Peyer's patch (tissue), 4 donors: ENCODE data around the gene HSD3B2. TPM values are rescaled to one million over a fixed set of nuclear protein-coding genes. Genes with fewer than 3 reads are reported as not detected.

Source experiments
- DNase-seq, 3 donors: peaks; one replicate each; pipeline ENCODE4 v3.0.0-alpha.2; 2017 to 2019
- H3K27ac ChIP-seq, 4 donors: fragments of 200-600 bp; sonication (generic); one replicate each; pipeline ENCODE4 v1.5.1; 2016 to 2019
- H3K27me3 ChIP-seq, 2 donors: fragments of 200-600 bp; sonication (generic); one replicate each; pipeline ENCODE4 v1.5.1; 2019
- H3K36me3 ChIP-seq, 3 donors: fragments of 200-600 bp; sonication (generic); one replicate each; pipeline ENCODE4 v1.5.1; 2016 to 2019
- H3K4me1 ChIP-seq, 4 donors: fragments of 200-600 bp; sonication (generic); one replicate each; pipeline ENCODE4 v1.5.1; 2016 to 2019
- H3K4me3 ChIP-seq, 4 donors: fragments of 200-600 bp; sonication (generic); 1 replicate in 3 of 4; 2 replicates in 1 of 4; pipeline ENCODE4 v1.5.1; 2016 to 2019; ENCODE audit warnings: mild to moderate bottlenecking in 1 of 4
- H3K9me3 ChIP-seq, 4 donors: fragments of 200-600 bp; sonication (generic); one replicate each; pipeline ENCODE4 v1.5.1; 2016 to 2019; ENCODE audit warnings: mild to moderate bottlenecking in 1 of 4
- CTCF ChIP-seq, 6 experiments: fragments of 450-650 bp in 4 of 6; fragments of 200-600 bp in 2 of 6; sonication (generic) in 1 of 6; IDR thresholded peaks; one replicate each; pipeline ENCODE4 v1.5.1; 2017 to 2019; ENCODE audit warnings: antibody characterized with exemption in 6 of 6, mild to moderate bottlenecking in 3 of 6, moderate library complexity in 1 of 6
- POLR2A ChIP-seq, 2 donors: fragments of 450-650 bp; IDR thresholded peaks; one replicate each; pipeline ENCODE4 v1.5.1; 2017; ENCODE audit warnings: antibody characterized with exemption in 2 of 2, mild to moderate bottlenecking in 2 of 2, moderate library complexity in 2 of 2
- total RNA-seq, 4 donors: library from RNA; depleted of rRNA; stranded (reverse); fragments of >200 nt; gene quantifications; one replicate each; pipeline ENCODE4 v1.1.0, GENCODE V29; 2016

Gene HSD3B2
- total RNA-seq, 4 donors from 2014 or later, result 14.9 to 132 (median 126) TPM; not detected in 1

GRCh38 chr1:119379117-119379516 lies 35.8 kb upstream of the HSD3B2 start:
- TF ChIP-seq CTCF (IDR thresholded peaks at IDR 0.05) (no peak), POLR2A (IDR thresholded peaks at IDR 0.05) (no peak)
- Histone ChIP-seq H3K9me3 (no peaks in the 10 kb centered on the region), H3K4me1 (peaks cover 0 to 6% (median 0%) of the 10 kb centered on the region in 4 donors), H3K4me3 (peak overlapping the region in 2 of 4 donors; percentile 26 to 40), H3K27me3 (no peaks in the 10 kb centered on the region), H3K27ac (peak overlapping the region in 1 of 4 donors; percentile 62), H3K36me3 (no peaks in the 10 kb centered on the region)
- DNase-seq, result no peak

- peaks cover 0 to 5% (median 0%) of the 10 kb centered on the region in 4 donors for H3K4me1 ChIP-seq
- no peak for DNase-seq
- no peaks in the 10 kb centered on the region for H3K9me3 ChIP-seq
- H3K27ac ChIP-seq, result no peak overlapping the region
- no peaks in the 10 kb centered on the region for H3K36me3 ChIP-seq
- H3K27me3 ChIP-seq, result no peaks in the 10 kb centered on the region
- TF ChIP-seq CTCF (IDR thresholded peaks at IDR 0.05) (no peak), POLR2A (IDR thresholded peaks at IDR 0.05) (no peak)
- no peak overlapping the region for H3K4me3 ChIP-seq
Measured at GRCh38 chr1:119380304-119380703, 34.6 kb upstream of the HSD3B2 start.

GRCh38 chr1:119380983-119381662 lies 33.8 kb upstream of the HSD3B2 start:
- no peaks in the 10 kb centered on the region for H3K27me3 ChIP-seq
- no peak overlapping the region for H3K4me3 ChIP-seq
- TF ChIP-seq POLR2A (IDR thresholded peaks at IDR 0.05) (no peak), CTCF (IDR thresholded peaks at IDR 0.05) (no peak)
- peaks cover 0 to 5% (median 0%) of the 10 kb centered on the region in 4 donors for H3K4me1 ChIP-seq
- H3K27ac ChIP-seq, result no peak overlapping the region
- H3K36me3 ChIP-seq, result no peaks in the 10 kb centered on the region
- DNase-seq, result no peak
- H3K9me3 ChIP-seq, result no peaks in the 10 kb centered on the region

- Histone ChIP-seq H3K27me3 (no peaks in the 10 kb centered on the region), H3K4me3 (no peak overlapping the region), H3K27ac (no peak overlapping the region), H3K4me1 (peaks cover 0 to 5% (median 0%) of the 10 kb centered on the region in 4 donors), H3K36me3 (no peaks in the 10 kb centered on the region), H3K9me3 (no peaks in the 10 kb centered on the region)
- DNase-seq, result no peak
- TF ChIP-seq CTCF (IDR thresholded peaks at IDR 0.05), result no peak
Measured at GRCh38 chr1:119384591-119384990, 30.4 kb upstream of the HSD3B2 start.

GRCh38 chr1:119385650-119386049 lies 29.3 kb upstream of the HSD3B2 start:
- H3K27ac ChIP-seq, result no peak overlapping the region
- no peak for DNase-seq
- H3K4me1 ChIP-seq, result no peaks in the 10 kb centered on the region
- no peaks in the 10 kb centered on the region for H3K9me3 ChIP-seq
- TF ChIP-seq POLR2A (IDR thresholded peaks at IDR 0.05) (no peak), CTCF (IDR thresholded peaks at IDR 0.05) (no peak)
- no peaks in the 10 kb centered on the region for H3K36me3 ChIP-seq
- H3K4me3 ChIP-seq, result no peak overlapping the region
- H3K27me3 ChIP-seq, result no peaks in the 10 kb centered on the region
